Endothelial cell of umbilical vein (primary cell): Measurements from ENCODE around the gene NSUN7. TPM values are rescaled to one million over a fixed set of nuclear protein-coding genes. Genes with fewer than 3 reads are reported as not detected.

Source experiments
- BruUV-seq: library from RNA; stranded (reverse); fragments of 400-500 nt; replicated peaks from 2 replicates; lab custom pipeline; 2021; lab: Mats Ljungman, UMichigan
- CTCF ChIA-PET: fragments of 300-600, 350-600 bp; sonication (Branson Sonifier 250); formaldehyde crosslinking; loops from one replicate; lab custom pipeline; 2021; ENCODE audit warnings: antibody characterized with exemption, inconsistent platforms; lab: Charles Lee
- POLR2A ChIA-PET: fragments of 300-600, 350-600 bp; sonication (Branson Sonifier 250); formaldehyde crosslinking; loops from one replicate; lab custom pipeline; 2021; ENCODE audit warnings: antibody characterized with exemption, inconsistent platforms; lab: Charles Lee
- DNase-seq: peaks from one replicate; pipeline ENCODE4 v3.0.0-alpha.2; 2011; ENCODE audit warnings: low read depth, low spot score
- FAIRE-seq: peaks from 2 replicates; lab custom pipeline; 2011; peaks lifted over from hg19 to GRCh38; lab: Jason Lieb, UNC
- H2AFZ ChIP-seq: 2 replicates; pipeline ENCODE4 v1.6.0; 2012; ENCODE audit warnings: low read depth, low read length, control low read depth, inconsistent platforms
- H3K27ac ChIP-seq: 2 replicates; pipeline ENCODE4 v1.5.1; 2011; ENCODE audit warnings: low read depth, mild to moderate bottlenecking, control low read depth, low read length, moderate library complexity; ENCODE audit not compliant: insufficient read depth
- H3K27me3 ChIP-seq, 2 experiments: 2 replicates each; pipeline versions ENCODE4 v1.6.0 to v1.6.1; 2011; ENCODE audit warnings: low read length in 2 of 2, mixed read lengths in 1 of 2; ENCODE audit not compliant: control insufficient read depth in 2 of 2, insufficient read depth in 2 of 2
- H3K36me3 ChIP-seq, 2 experiments: 2 replicates in 1 of 2; 3 replicates in 1 of 2; pipeline ENCODE4 v1.5.1; 2011; ENCODE audit warnings: low read length in 2 of 2, mild to moderate bottlenecking in 1 of 2, moderate library complexity in 1 of 2; ENCODE audit not compliant: control insufficient read depth in 2 of 2, insufficient read depth in 2 of 2; ENCODE audit errors: extremely low read depth in 1 of 2
- H3K4me1 ChIP-seq: 3 replicates; pipeline ENCODE4 v1.5.1; 2011; ENCODE audit warnings: mild to moderate bottlenecking, low read length; ENCODE audit not compliant: control insufficient read depth, insufficient read depth; ENCODE audit errors: extremely low read depth
- H3K4me2 ChIP-seq: 2 replicates; pipeline ENCODE4 v1.6.1; 2011; ENCODE audit warnings: low read length, control low read depth, mixed read lengths; ENCODE audit not compliant: insufficient read depth
- H3K4me3 ChIP-seq, 3 experiments: fragments of 200-600 bp in 1 of 3; sonication (generic), shearing (Covaris generic) in 1 of 3; replicated peaks in 1 of 3; 2 replicates each; pipeline ENCODE4 v1.5.1; 2011 to 2016; ENCODE audit warnings: control low read depth in 3 of 3, low read length in 3 of 3, mild to moderate bottlenecking in 2 of 3, inconsistent platforms in 1 of 3, low read depth in 1 of 3, moderate library complexity in 1 of 3; ENCODE audit not compliant: insufficient read depth in 1 of 3
- H3K79me2 ChIP-seq: 2 replicates; pipeline ENCODE4 v1.6.0; 2012; ENCODE audit warnings: low read length, inconsistent platforms; ENCODE audit not compliant: control insufficient read depth, insufficient read depth
- H3K9ac ChIP-seq: replicated peaks from 2 replicates; pipeline ENCODE3; 2011; ENCODE audit warnings: low read length, control low read depth; ENCODE audit not compliant: insufficient read depth; ENCODE audit errors: extremely low read depth
- H3K9me1 ChIP-seq: replicated peaks from 3 replicates; pipeline ENCODE4 v1.6.0; 2011; ENCODE audit warnings: mild to moderate bottlenecking, low read length; ENCODE audit not compliant: control insufficient read depth, insufficient read depth; ENCODE audit errors: extremely low read depth
- H3K9me3 ChIP-seq: replicated peaks from 2 replicates; pipeline ENCODE4 v1.5.1; 2012; ENCODE audit warnings: low read length, inconsistent platforms; ENCODE audit not compliant: control insufficient read depth, insufficient read depth
- H4K20me1 ChIP-seq: replicated peaks from 2 replicates; pipeline ENCODE3; 2011; ENCODE audit warnings: mild to moderate bottlenecking, low read length; ENCODE audit not compliant: control insufficient read depth, insufficient read depth; ENCODE audit errors: extremely low read depth
- EZH2 ChIP-seq: IDR thresholded peaks from 2 replicates; pipeline ENCODE4 v1.6.1; 2012; ENCODE audit warnings: borderline replicate concordance, low read depth, mild to moderate bottlenecking, moderate library complexity, low read length, inconsistent platforms; ENCODE audit not compliant: severe bottlenecking
- FOS ChIP-seq: IDR thresholded peaks from 2 replicates; pipeline ENCODE4 v1.6.1; 2011; ENCODE audit warnings: mild to moderate bottlenecking, low read length, moderate library complexity, borderline replicate concordance; ENCODE audit not compliant: insufficient read depth
- GATA2 ChIP-seq: IDR thresholded peaks from 2 replicates; pipeline ENCODE4 v1.7.0; 2011; ENCODE audit warnings: low read depth, mild to moderate bottlenecking, moderate library complexity, mixed read lengths, low read length; ENCODE audit not compliant: insufficient read length, insufficient read depth
- JUN ChIP-seq: IDR thresholded peaks from 2 replicates; pipeline ENCODE4 v1.6.1; 2011; ENCODE audit warnings: borderline replicate concordance, low read depth; ENCODE audit not compliant: insufficient read length, insufficient read depth
- MYC ChIP-seq: IDR thresholded peaks from one replicate; pipeline ENCODE4 v1.6.1; 2011; ENCODE audit warnings: mild to moderate bottlenecking, low read depth, low read length
- POLR2A ChIP-seq: IDR thresholded peaks from 2 replicates; pipeline ENCODE4 v1.6.1; 2012; ENCODE audit warnings: low read depth, mild to moderate bottlenecking, control low read depth, low read length
- POLR2AphosphoS5 ChIP-seq: IDR thresholded peaks from 2 replicates; pipeline ENCODE4 v1.6.1; 2012; ENCODE audit warnings: low read depth, mild to moderate bottlenecking, control low read depth, low read length, moderate library complexity; ENCODE audit not compliant: insufficient read depth
- dilution Hi-C: fragments of 300-500 bp; cut with MboI; formaldehyde crosslinking; loops from one replicate; pipeline ENCODE4 v1.15.0; 2019; ENCODE audit warnings: low sequenced_read_pairs; ENCODE audit not compliant: extremely low pct_ligation_motif_present
- intact Hi-C: fragments of 100-400 bp; cut with micrococcal nuclease; formaldehyde crosslinking; loops from one replicate; pipeline ENCODE4 v1.10.0; 2022
- polyA plus RNA-seq, 4 experiments: library from polyadenylated mRNA; depleted of rRNA in 3 of 4; stranded (reverse) in 3 of 4; unstranded in 1 of 4; fragments of >200 nt; gene quantifications; 2 replicates each; pipeline versions ENCODE4 v1.2.1 to v1.2.3, GENCODE V29; 2011 to 2012; ENCODE audit warnings: missing spikeins in 1 of 4
- total RNA-seq: library from RNA; stranded (reverse); gene quantifications from 2 replicates; pipeline ENCODE4 v1.2.3, GENCODE V29; 2021
- TF ChIP-seq, protein P1 (sequence below): IDR thresholded peaks from 2 replicates; pipeline ENCODE4 v1.6.1; 2011; ENCODE audit not compliant: insufficient read depth, insufficient read length
- TF ChIP-seq, protein P2 (sequence below), 2 donors: IDR thresholded peaks; 1 replicate in 1 of 2; 2 replicates in 1 of 2; pipeline ENCODE4 v1.5.1; 2011; ENCODE audit warnings: low read length in 2 of 2, mild to moderate bottlenecking in 2 of 2, moderate library complexity in 2 of 2, control low read depth in 1 of 2, inconsistent platforms in 1 of 2, low read depth in 1 of 2; ENCODE audit not compliant: insufficient read depth in 1 of 2; ENCODE audit errors: extremely low read depth in 1 of 2

The NSUN7 gene
- total and polyA plus RNA-seq, 2 donors (not counting 3 experiments of a cell fraction or from before 2014, with no cell fraction given) = 0.03 to 0.20 TPM

DNA sequence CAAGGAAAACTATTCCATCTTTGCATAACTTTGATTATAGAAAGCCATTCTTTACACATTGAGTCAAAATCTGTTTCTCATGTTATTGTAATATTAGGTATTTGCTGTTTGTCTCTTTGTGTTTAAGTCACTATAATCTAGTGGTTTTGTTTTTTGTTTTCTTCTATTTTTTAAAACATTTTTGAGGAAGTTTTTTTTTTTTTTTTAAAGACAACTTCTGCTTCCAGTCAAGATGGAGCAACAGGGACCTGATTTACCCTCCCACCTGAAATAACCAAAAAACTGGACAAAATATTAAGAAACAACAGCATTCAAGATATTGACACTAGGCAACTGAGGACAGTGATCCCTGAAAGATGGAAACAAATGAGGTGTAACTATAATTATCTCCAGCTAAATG lies 18.4 kb upstream of the NSUN7 start:
- intact Hi-C loops (no loop called here), dilution Hi-C loops (no loop called here)
- Histone ChIP-seq H3K27me3 (peaks cover 4 to 13% of the 10 kb centered on the region in 2 experiments), H3K4me2 (no peak overlapping the region), H4K20me1 (no peaks in the 10 kb centered on the region), H3K9ac (no peak overlapping the region), H3K9me3 (no peaks in the 10 kb centered on the region), H3K4me1 (no peaks in the 10 kb centered on the region), H3K4me3 (no peak overlapping the region), H3K36me3 (no peaks in the 10 kb centered on the region), H3K9me1 (no peaks in the 10 kb centered on the region), H3K79me2 (no peaks in the 10 kb centered on the region), H2AFZ (no peak overlapping the region), H3K27ac (no peak overlapping the region)
- ChIA-PET POLR2A (no interaction called here), CTCF (interaction anchor here (0.6 to 1.5 kb wide), 4 partner anchors 12 to 167 kb away, joined by 3 to 5 read pairs (median 4); no protein-coding TSS in a partner anchor)
- DNase-seq (no peak), FAIRE-seq (no peak)
- no peak for TF ChIP-seq EZH2
- no peak for TF ChIP-seq GATA2
- TF ChIP-seq MYC = no peak
- no peak for TF ChIP-seq FOS
- no peak for TF ChIP-seq POLR2AphosphoS5
- BruUV-seq = no TSS peak

DNA sequence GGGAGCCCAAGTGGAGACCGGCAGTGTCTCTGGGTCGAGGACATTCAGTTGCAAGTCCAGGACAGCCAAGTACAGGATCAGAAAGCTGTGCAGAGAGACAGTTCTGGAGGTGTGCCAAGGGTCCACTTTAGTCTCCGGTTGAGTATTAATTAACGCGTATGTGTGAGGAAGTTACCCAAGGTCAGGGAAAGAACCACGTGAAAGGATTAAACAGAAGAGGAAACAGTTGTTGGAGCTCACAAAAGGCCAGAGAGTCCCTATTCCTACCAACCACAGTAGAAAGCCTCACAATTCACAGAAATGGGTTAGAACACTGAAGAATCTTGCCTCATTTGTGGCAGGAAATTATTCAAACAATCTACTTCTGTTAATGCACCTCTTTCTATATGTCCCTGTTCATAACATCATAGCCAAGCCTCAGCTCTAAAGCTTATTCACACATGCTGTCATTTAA lies 17.9 kb upstream of the NSUN7 start:
- no peak overlapping the region for H3K9ac ChIP-seq
- H3K36me3 ChIP-seq = no peaks in the 10 kb centered on the region
- no peak overlapping the region for H3K4me3 ChIP-seq
- no peaks in the 10 kb centered on the region for H3K4me1 ChIP-seq
- intact Hi-C loops (no loop called here), dilution Hi-C loops (no loop called here)
- H3K27ac ChIP-seq = no peak overlapping the region
- no peaks in the 10 kb centered on the region for H3K9me1 ChIP-seq
- no TSS peak for BruUV-seq
- no peak overlapping the region for H3K4me2 ChIP-seq
- H4K20me1 ChIP-seq = no peaks in the 10 kb centered on the region
- ChIA-PET CTCF (interaction anchor here (0.6 to 1.5 kb wide), 4 partner anchors 13 to 166 kb away, joined by 3 to 5 read pairs (median 4); no protein-coding TSS in a partner anchor), POLR2A (no interaction called here)
- no peak for FAIRE-seq
- DNase-seq = peak; percentile 49
- H3K79me2 ChIP-seq = no peaks in the 10 kb centered on the region
- TF ChIP-seq POLR2A (no peak), MYC (no peak), POLR2AphosphoS5 (no peak), EZH2 (no peak), GATA2 (no peak), FOS (no peak), JUN (no peak)
- TF ChIP-seq, protein P1, sequence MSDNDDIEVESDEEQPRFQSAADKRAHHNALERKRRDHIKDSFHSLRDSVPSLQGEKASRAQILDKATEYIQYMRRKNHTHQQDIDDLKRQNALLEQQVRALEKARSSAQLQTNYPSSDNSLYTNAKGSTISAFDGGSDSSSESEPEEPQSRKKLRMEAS = no peak
- TF ChIP-seq, protein P2, sequence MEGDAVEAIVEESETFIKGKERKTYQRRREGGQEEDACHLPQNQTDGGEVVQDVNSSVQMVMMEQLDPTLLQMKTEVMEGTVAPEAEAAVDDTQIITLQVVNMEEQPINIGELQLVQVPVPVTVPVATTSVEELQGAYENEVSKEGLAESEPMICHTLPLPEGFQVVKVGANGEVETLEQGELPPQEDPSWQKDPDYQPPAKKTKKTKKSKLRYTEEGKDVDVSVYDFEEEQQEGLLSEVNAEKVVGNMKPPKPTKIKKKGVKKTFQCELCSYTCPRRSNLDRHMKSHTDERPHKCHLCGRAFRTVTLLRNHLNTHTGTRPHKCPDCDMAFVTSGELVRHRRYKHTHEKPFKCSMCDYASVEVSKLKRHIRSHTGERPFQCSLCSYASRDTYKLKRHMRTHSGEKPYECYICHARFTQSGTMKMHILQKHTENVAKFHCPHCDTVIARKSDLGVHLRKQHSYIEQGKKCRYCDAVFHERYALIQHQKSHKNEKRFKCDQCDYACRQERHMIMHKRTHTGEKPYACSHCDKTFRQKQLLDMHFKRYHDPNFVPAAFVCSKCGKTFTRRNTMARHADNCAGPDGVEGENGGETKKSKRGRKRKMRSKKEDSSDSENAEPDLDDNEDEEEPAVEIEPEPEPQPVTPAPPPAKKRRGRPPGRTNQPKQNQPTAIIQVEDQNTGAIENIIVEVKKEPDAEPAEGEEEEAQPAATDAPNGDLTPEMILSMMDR (IDR thresholded peaks at IDR 0.05; ENCODE audit: extremely low read depth in 1 of 2, insufficient read depth in 1 of 2, low read depth in 1 of 2, low read length in 2 of 2) = no peak
- no peak overlapping the region for H2AFZ ChIP-seq
- peaks cover 4 to 12% of the 10 kb centered on the region in 2 experiments for H3K27me3 ChIP-seq
- H3K9me3 ChIP-seq = no peaks in the 10 kb centered on the region
